ENCODE data around the gene RGS1.

RGS1 gene

DNA sequence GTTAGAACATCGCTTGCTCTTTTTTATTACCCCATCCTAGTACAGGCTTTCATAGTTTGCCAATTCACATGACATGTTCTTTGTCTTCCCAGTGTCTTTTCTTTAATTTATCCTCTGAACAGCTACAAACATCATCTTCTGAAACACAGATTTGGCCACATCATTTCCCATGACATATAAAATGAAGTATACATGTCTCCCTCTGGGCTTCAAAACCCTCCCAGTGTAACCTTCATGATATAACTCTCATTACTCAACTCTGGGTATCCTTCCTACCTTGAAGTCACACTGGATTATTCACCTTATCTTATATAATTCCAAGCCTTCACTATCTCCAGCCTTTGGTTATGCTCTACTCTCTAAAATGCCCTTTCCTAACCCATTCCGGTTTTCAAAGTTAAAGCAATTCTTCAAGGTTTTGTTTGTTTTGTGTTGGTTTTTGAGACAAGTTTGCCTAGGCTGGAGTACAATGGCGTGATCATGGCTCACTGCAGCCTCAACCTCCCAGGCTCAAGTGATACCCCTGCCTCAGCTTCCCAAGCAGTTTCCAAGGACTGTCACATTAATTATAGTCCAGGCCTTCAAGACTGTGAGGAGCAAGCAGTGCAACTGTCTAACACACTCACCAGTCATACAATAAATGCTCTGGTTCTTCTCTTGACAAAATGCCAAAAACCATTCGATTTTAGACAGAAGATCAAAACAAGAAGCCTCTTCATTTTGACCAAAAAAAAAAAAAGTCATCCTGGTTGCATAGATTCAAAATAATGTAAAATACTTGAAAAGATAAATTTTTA, 5.8 kb downstream of the RGS1 start:
- no peak for DNase-seq (ENCODE audit: low read depth in 2 of 2)

GRCh38 chr1:192584866-192585265, 9.3 kb downstream of the RGS1 start:
- no peak for DNase-seq (ENCODE audit: low read depth in 2 of 2)

GRCh38 chr1:192587386-192588266, 12.1 kb downstream of the RGS1 start:
- DNase-seq (ENCODE audit: low read depth in 2 of 2) = no peak

- no peak for DNase-seq (ENCODE audit: low read depth in 2 of 2)
Measured at GRCh38 chr1:192588546-192588945, 13.0 kb downstream of the RGS1 start.

GRCh38 chr1:192589813-192590212, 14.2 kb downstream of the RGS1 start:
- no peak for DNase-seq (ENCODE audit: low read depth in 2 of 2)

GRCh38 chr1:192592517-192592916, 16.9 kb downstream of the RGS1 start:
- DNase-seq (ENCODE audit: low read depth in 2 of 2) = no peak

DNA sequence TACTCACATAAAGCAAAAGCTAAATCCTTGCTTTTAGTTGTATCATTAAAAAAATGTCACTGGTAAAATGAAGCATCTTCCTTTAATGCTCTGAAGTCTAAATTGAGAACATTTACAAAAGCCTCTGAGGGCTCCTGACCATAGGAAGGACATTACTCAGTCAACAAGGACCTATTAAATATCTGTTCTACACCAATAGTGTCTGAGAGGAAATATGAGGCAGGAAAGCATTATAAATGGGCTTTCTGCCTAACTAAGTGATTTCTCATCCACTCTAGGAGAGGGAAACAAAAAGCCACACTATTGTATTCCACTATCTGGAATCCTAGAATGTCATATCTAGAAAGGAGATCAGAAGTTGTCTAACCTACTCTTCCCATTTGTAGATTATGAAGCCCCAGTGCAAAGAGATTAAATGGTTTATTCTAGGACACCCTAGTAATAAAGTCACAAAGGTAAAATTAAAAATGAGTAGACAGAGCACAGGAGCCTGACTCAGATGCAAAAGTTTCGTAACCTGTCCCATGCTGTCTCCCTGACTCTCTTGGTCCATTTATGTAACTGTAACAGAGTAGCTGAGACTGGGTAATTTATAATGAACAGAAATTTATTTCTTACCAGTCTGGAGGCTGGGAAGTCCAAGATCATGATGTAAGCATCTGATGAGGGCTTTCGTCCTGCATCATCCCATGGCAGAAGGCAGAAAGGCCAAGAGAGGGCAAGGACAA, 17.6 kb downstream of the RGS1 start:
- DNase-seq (ENCODE audit: low read depth in 2 of 2) = no peak

DNA sequence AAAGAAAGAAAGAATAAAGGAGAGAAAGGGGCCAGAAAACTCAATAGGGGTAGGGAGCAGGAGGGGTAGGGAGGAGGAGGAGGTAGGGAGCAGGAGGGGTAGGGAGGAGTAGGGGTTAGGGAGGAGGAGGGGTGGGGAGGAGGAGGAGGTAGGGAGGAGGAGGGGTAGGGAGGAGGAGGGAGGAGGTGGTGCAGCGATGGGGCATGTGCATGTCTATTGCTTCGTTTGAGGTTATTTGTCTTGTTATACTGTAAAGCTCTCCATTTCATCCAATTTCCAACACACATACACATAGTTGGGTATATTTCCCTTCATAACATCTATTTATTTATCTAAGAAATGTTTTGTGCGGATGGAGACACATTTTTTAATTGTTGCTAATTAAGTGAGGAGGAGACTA, 19.7 kb downstream of the RGS1 start:
- no peak for DNase-seq (ENCODE audit: low read depth in 2 of 2)

- DNase-seq (ENCODE audit: low read depth in 2 of 2) = no peak
Measured at GRCh38 chr1:192598589-192598988, 23.0 kb downstream of the RGS1 start.

- DNase-seq (ENCODE audit: low read depth in 2 of 2) = no peak
Measured at GRCh38 chr1:192600275-192600674, 24.7 kb downstream of the RGS1 start.

- DNase-seq (ENCODE audit: low read depth in 2 of 2) = no peak
Measured at GRCh38 chr1:192601143-192601542, 25.6 kb downstream of the RGS1 start.

DNA sequence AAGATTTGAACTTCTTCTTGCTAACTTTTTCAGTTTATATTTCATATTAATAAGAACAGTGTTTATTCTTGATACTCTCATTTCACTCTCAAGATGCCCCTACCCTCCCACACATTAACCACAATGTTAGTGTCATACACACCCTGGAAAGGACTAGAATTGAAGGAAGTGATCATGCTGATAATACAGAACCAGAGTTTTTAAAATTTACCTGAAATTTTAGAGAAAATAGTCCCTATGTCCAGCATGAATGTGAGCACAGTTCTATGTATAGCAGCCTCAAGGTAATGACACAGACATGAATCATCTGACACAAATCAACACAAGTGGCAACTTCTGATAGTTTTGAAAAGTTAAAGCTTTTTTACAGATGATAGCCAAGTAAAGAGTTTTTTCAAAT, 26.0 kb downstream of the RGS1 start:
- DNase-seq (ENCODE audit: low read depth in 2 of 2) = no peak

DNA sequence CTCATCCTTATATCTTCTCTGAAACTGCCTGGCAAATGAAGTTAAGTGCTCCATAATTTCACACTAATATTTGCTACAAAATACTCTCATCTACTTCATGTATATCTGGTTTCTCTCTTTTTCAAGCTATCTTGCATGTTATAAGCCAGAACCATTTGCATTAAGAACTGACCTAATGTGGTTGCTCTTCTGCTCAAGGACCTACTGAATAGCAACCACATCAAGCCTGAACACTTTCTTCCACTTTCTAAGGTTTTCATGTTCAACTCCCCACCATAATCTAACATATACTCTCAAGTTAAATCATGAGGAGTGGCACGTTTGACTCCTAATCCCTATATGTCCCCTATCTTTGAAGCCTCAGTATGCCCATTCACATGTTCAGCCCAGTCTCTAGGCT, 27.2 kb downstream of the RGS1 start:
- no peak for DNase-seq (ENCODE audit: low read depth in 2 of 2)

DNA sequence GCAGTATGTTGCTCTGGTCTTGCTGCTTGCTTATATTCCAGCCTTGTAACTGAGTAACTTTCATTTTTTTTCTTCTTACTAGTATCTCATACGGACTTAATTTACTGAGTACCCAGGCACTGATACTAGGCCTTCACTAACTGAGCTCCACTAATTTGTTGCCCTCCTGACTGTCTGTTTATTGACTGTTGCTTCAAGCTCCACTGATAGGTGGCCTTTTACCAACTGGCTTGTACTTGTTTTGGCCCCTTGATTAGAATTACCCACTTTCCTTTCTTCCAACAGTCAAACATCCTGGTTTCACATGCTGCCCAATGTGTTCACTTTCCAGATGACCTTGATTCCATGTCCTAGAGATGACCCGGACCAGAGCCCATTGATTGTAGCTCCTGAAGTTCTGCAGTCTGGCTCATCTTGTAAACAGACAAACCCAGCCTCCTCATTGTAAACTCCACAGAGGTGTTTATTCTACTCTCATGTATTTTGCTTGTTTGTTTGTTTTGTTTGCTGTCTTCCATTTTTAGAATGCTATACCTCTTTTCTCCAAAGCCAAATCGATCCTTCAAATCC, 27.7 kb downstream of the RGS1 start:
- DNase-seq (ENCODE audit: low read depth in 2 of 2) = no peak

GRCh38 chr1:192604979-192605620, 29.5 kb downstream of the RGS1 start:
- DNase-seq (ENCODE audit: low read depth in 2 of 2) = no peak

DNA sequence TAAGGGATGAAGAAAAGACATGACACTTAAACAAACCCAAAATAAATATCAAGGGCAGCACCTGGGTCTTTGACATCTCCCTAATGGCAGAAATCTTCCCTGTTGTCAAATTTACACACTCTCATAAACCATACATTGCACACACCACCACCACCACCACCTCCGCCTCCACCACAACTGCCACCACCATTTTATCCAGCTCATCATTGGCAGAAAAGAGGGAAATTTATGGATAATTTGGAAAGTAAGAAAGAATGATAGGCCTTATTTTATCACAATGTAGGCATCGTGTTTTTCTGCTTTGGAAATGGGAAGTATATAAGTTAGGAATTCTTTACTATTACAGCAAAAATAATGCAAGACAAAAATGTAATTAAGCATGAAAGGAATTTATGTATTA, 33.1 kb downstream of the RGS1 start:
- DNase-seq (ENCODE audit: low read depth in 2 of 2) = no peak

DNA sequence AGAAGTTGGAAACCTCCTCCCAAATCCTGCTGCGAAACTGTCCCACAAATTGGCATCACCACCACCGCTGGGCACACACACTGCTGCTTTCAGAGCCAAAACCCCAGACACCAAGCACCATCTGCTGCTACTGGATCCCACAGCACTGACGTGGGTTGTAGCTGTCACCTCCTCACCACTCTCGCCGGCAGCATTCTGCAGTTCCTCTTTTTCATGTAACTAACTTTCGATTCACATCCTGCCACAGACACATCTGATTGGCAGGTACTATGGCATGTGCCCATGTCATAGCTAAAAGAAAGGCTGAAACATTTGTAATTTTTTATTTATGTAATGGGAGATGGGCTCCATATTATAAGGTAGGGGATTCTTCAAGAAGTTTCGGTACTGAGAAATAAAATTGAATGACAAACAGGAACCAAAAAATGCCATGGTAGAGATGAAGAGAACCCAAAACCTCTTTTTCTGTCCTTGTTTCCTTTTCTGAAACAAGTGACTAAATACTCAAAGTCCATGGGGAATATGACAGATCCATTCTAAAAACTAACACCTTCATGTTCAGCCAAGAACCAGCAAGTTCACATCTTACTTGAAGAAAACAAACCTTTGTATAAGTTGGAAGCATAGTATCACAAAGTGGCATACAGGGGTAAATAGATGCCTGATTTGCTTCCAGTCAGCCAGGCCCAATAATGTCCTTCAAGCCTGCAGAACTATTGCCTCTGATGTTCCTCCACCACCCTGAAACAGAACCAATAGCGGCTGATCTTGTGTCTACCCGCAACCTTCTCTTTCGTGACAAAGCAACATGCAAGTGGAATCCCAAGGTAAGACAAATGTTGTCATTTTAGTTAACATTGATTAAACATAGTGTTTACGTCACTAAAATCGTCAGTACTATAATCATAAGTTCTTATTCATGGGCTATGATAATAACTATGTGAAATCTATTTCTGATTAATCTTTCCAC, 33.8 kb downstream of the RGS1 start:
- DNase-seq (ENCODE audit: low read depth in 2 of 2) = peak; percentile 13 to 14

DNA sequence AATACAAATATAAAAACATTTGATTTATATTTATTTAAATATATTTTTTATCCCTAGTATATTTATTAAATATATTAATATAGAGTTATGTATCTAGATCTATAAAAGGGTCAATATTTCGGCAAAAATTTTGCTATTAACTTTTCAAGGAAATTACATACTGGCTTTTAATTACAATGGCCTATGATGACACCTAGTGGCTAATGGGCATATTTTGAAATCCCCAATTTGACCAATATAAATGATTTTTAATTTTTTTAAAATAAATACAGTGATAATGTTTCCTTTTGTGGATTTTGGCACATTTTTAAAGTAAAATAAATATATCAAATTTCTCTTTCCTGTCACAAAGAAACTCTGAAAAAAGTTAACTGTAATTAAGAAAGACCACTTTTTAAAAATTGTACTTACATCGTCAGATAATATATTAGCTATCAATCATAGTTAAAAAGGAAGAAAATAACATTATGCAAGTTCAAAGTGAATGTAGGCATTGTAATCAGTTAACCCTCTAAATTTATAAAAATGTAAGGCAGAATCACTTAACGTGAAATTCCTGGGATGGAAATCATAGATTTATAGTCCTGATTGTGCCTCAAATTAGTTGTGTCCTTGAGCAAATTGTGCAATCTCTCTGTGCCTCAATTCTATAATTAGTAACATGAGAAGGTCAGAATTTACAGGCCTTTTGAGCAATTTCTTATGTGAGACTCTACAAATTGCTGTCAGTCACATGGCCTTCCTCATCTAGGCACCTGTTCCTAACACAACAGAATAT, 34.7 kb downstream of the RGS1 start:
- no peak for DNase-seq (ENCODE audit: low read depth in 2 of 2)

DNA sequence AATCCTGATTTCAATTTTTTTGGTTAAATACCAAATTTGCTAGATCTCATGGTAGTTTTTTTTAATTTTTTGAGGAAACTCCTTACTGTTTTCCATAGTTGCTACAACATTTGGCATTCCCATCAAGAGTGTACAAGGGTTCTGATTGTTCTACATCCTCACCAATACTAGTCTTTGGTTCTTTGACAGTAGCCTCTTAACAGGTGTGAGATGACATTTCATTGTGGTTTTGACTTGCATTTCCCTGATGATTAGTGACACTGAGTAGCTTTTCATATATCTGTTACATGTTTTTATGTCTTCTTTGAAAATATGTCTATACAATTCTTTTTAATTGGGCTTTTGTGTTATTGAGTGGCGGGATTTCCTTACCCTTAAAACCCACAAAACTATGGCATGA, 39.5 kb downstream of the RGS1 start:
- no peak for DNase-seq (ENCODE audit: low read depth in 2 of 2)

Data from stimulated activated CD8-positive, alpha-beta memory T cell treated with anti-CD3 and anti-CD28 coated beads, Interleukin-2, amount 100 ng/mL, for 48 hours (primary cell).